ENCODE measurements around the gene KDM2B. TPM values are rescaled to one million over a fixed set of nuclear protein-coding genes. Genes with fewer than 3 reads are reported as not detected.

KDM2B gene
- total RNA-seq, 2 experiments from 2014 or later = 76.1 to 76.6 TPM

DNA sequence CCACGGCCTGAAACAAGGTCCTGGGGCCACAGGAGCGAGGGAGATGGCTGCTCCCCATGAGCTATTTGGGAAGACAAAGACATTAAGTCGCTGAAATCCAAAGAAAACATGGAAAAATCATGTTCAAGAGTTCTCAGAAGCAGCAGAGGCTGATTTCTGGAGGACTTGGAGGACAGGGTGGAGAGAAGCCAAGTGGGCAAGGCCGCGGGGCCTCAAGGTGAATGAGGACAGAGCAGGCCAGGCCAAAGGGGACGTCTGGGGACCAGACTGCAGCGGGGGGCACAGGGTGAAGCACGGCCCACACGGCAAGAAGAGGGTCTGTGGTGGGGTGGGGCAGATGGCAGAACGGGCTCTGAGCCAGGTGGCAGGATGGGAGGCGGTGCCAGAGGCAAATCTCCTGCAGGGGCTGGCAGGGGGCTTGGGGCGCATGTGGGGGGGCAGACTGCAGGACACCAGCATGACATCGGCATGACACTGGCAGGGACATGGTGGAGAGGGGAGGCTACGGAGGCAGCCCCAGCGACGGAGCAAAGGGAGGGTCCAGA, 132.0 kb downstream of the KDM2B start:
- Mint-ChIP-seq H3K4me1 (ENCODE audit: low read depth) (peaks cover 9% of the 10 kb centered on the region), H3K27me3 (ENCODE audit: low read depth) (no peaks in the 10 kb centered on the region), H3K4me3 (no peak overlapping the region), H3K27ac (no peak overlapping the region), H3K9me3 (ENCODE audit: insufficient read depth) (no peaks in the 10 kb centered on the region), H3K36me3 (ENCODE audit: low read depth) (peaks cover 36% of the 10 kb centered on the region)
- CTCF ChIA-PET = interaction anchor here (0.6 to 1.1 kb wide), 2 partner anchors 25 to 460 kb away, joined by 3 read pairs; no protein-coding TSS in a partner anchor
- POLR2A ChIA-PET = no interaction called here
- DNase-seq = no peak
- no peak for ATAC-seq

GRCh38 chr12:121446750-121447149, 134.1 kb downstream of the KDM2B start:
- Mint-ChIP-seq H3K27ac (peak overlapping the region; percentile 25), H3K4me3 (no peak overlapping the region), H3K27me3 (ENCODE audit: low read depth) (no peaks in the 10 kb centered on the region), H3K36me3 (ENCODE audit: low read depth) (peaks cover 37% of the 10 kb centered on the region), H3K4me1 (ENCODE audit: low read depth) (peaks cover 3% of the 10 kb centered on the region), H3K9me3 (ENCODE audit: insufficient read depth) (no peaks in the 10 kb centered on the region)
- ATAC-seq = no peak
- POLR2A ChIA-PET = no interaction called here
- no peak for DNase-seq
- CTCF ChIA-PET = interaction anchor here (0.9 to 1.0 kb wide), 2 partner anchors 19 to 112 kb away, joined by 3 read pairs; no protein-coding TSS in a partner anchor

GRCh38 chr12:121444842-121445202, 136.0 kb downstream of the KDM2B start:
- H3K36me3 Mint-ChIP-seq (ENCODE audit: low read depth) = peaks cover 41% of the 10 kb centered on the region
- no peaks in the 10 kb centered on the region for H3K27me3 Mint-ChIP-seq (ENCODE audit: low read depth)
- no peak for ATAC-seq
- H3K9me3 Mint-ChIP-seq (ENCODE audit: insufficient read depth) = no peaks in the 10 kb centered on the region
- peak overlapping the region; percentile 43 for H3K27ac Mint-ChIP-seq
- POLR2A ChIA-PET = interaction anchor here (0.9 to 1.0 kb wide), 2 partner anchors 44 to 45 kb away, joined by 3 to 4 read pairs; partner anchors contain the start of gene RNF34
- CTCF ChIA-PET = interaction anchor here (1.0 to 4.2 kb wide), 2 partner anchors 44 to 110 kb away, joined by 4 to 32 read pairs; partner anchors contain the start of gene RNF34
- DNase-seq = no peak
- peaks cover 1% of the 10 kb centered on the region for H3K4me1 Mint-ChIP-seq (ENCODE audit: low read depth)
- H3K4me3 Mint-ChIP-seq = no peak overlapping the region

- POLR2A ChIA-PET = interaction anchor here (0.9 kb wide), 1 partner anchor 43 kb away, joined by 4 read pairs; no protein-coding TSS in a partner anchor
- peak overlapping the region; percentile 3 for H3K4me3 Mint-ChIP-seq
- peaks cover 40% of the 10 kb centered on the region for H3K36me3 Mint-ChIP-seq (ENCODE audit: low read depth)
- DNase-seq (no peak), ATAC-seq (no peak)
- H3K9me3 Mint-ChIP-seq (ENCODE audit: insufficient read depth) = no peaks in the 10 kb centered on the region
- CTCF ChIA-PET = interaction anchor here (0.8 to 4.2 kb wide), 17 partner anchors 11 to 193 kb away, joined by 3 to 61 read pairs (median 5); partner anchors contain the start of gene RNF34
- no peaks in the 10 kb centered on the region for H3K27me3 Mint-ChIP-seq (ENCODE audit: low read depth)
- no peak overlapping the region for H3K27ac Mint-ChIP-seq
- peaks cover 1% of the 10 kb centered on the region for H3K4me1 Mint-ChIP-seq (ENCODE audit: low read depth)
Observed at GRCh38 chr12:121443911-121444841, 136.6 kb downstream of the KDM2B start.

DNA sequence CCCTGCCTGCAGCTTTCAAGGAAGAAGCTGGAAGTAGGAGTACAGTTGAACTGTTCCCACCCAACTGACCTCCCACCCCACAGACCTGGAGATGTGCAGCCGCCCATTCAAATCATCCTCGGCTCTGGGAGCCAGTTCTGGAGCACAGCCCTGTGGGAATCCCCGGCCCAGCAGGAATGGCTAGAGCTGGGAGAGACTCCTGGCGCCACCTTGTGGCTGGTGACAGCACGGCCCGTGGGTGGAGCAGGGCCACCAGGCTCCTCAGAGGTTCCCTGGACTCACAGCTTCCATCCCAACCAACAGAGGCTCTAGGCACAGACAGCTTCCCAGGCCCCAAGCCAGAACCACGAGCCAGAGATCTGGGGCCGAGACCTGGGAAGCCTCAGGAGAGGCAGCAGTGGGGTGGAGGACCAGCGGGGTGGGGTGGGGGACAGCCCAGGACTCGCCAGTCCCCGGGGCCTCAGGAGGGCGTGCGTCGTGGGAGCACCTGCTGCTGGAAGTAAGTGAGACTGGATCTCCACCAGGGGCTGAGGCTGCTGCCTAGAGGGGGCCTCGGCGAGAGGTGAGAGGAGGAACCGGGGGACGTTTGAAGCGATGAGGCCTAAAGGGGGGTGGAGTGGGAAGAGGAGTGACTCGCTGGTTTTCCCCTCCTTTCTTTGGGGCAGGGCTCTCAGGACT, 137.5 kb downstream of the KDM2B start:
- Mint-ChIP-seq H3K4me3 (no peak overlapping the region), H3K36me3 (ENCODE audit: low read depth) (peaks cover 40% of the 10 kb centered on the region), H3K27ac (peak overlapping the region; percentile 43), H3K9me3 (ENCODE audit: insufficient read depth) (no peaks in the 10 kb centered on the region), H3K27me3 (ENCODE audit: low read depth) (no peaks in the 10 kb centered on the region), H3K4me1 (ENCODE audit: low read depth) (peaks cover 1% of the 10 kb centered on the region)
- peak; percentile 84 for ATAC-seq
- ChIA-PET CTCF (interaction anchor here (0.8 to 4.2 kb wide), 29 partner anchors 9 to 384 kb away, joined by 3 to 61 read pairs (median 5); partner anchors contain the start of genes ANAPC5 and RNF34), POLR2A (interaction anchor here (0.8 kb wide), 1 partner anchor 379 kb away, joined by 3 read pairs; no protein-coding TSS in a partner anchor)
- DNase-seq = peak; percentile 68

DNA sequence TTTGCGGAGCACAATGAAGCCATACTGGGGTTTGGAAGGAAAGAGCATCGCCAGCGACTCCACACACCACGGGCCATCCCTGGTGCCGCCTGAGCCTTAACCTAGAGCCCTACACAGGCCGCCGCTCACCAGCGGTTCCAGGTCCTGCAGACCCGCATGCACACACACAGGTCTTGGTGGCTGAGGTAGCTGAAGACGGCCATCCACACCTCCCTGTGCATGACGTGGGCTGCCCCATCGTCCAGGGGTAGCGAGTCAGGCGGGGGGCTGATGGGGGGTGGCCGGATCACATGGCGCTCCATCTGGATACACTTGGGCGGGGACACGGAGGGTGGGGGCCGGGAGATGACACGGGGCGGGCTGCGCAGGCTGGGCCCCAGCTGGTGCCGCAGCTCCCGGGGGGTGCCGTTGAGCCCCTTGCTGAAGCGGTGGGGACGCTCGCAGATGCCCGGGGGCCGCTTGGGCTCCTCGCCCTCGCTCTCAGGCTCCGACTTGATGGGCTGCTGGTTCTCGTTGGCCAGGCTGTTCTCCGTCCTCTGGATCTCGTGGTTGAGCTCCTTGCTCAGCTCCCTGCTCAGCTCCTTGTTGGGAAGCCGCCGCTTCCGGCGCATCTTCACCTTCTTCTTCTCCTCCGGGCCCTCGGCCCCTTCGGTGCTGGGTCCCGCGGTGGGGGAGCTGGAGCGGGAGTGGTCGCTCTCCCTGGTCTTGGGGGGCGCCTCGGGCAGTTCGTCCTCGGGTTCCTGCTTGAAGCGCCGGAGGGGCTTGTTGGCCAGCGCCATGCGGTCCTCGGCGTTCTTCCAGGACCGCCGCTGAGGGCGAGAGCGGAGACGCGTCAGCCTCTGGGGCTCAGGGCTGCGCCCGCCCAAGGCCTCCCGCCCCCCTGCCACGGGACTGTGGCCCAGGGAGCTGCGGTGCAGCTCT, 138.5 kb downstream of the KDM2B start:
- CTCF ChIA-PET = interaction anchor here (0.6 to 4.2 kb wide), 29 partner anchors 8 to 383 kb away, joined by 3 to 61 read pairs (median 5); partner anchors contain the start of genes ANAPC5 and RNF34
- no peak for ATAC-seq

GRCh38 chr12:121441555-121441954, 139.3 kb downstream of the KDM2B start:
- DNase-seq (no peak), ATAC-seq (no peak)
- peaks cover 6% of the 10 kb centered on the region for H3K9me3 Mint-ChIP-seq (ENCODE audit: insufficient read depth)
- H3K36me3 Mint-ChIP-seq (ENCODE audit: low read depth) = peaks cover 57% of the 10 kb centered on the region
- H3K27ac Mint-ChIP-seq = no peak overlapping the region
- ChIA-PET CTCF (interaction anchor here (0.6 to 4.2 kb wide), 6 partner anchors 9 to 795 kb away, joined by 3 to 61 read pairs (median 14); partner anchors contain the start of gene RNF34), POLR2A (no interaction called here)
- no peak overlapping the region for H3K4me3 Mint-ChIP-seq
- no peaks in the 10 kb centered on the region for H3K27me3 Mint-ChIP-seq (ENCODE audit: low read depth)
- H3K4me1 Mint-ChIP-seq (ENCODE audit: low read depth) = peaks cover 1% of the 10 kb centered on the region

More for the DNA sequence above, 138.5 kb downstream of the KDM2B start:
- peaks cover 1% of the 10 kb centered on the region for H3K4me1 Mint-ChIP-seq (ENCODE audit: low read depth)
- no peaks in the 10 kb centered on the region for H3K27me3 Mint-ChIP-seq (ENCODE audit: low read depth)
- H3K9me3 Mint-ChIP-seq (ENCODE audit: insufficient read depth) = no peaks in the 10 kb centered on the region
- H3K27ac Mint-ChIP-seq = no peak overlapping the region
- peaks cover 50% of the 10 kb centered on the region for H3K36me3 Mint-ChIP-seq (ENCODE audit: low read depth)
- DNase-seq = no peak
- H3K4me3 Mint-ChIP-seq = no peak overlapping the region
- POLR2A ChIA-PET = no interaction called here

GRCh38 chr12:121440768-121441167, 140.1 kb downstream of the KDM2B start:
- H3K4me3 Mint-ChIP-seq = no peak overlapping the region
- H3K36me3 Mint-ChIP-seq (ENCODE audit: low read depth) = peaks cover 61% of the 10 kb centered on the region
- CTCF ChIA-PET = interaction anchor here (0.6 to 3.4 kb wide), 3 partner anchors 89 to 794 kb away, joined by 3 to 61 read pairs (median 3); no protein-coding TSS in a partner anchor
- peaks cover 1% of the 10 kb centered on the region for H3K4me1 Mint-ChIP-seq (ENCODE audit: low read depth)
- H3K27me3 Mint-ChIP-seq (ENCODE audit: low read depth) = no peaks in the 10 kb centered on the region
- POLR2A ChIA-PET = no interaction called here
- peaks cover 10% of the 10 kb centered on the region for H3K9me3 Mint-ChIP-seq (ENCODE audit: insufficient read depth)
- H3K27ac Mint-ChIP-seq = no peak overlapping the region
- DNase-seq = no peak
- no peak for ATAC-seq

GRCh38 chr12:121439715-121440114, 141.1 kb downstream of the KDM2B start:
- Mint-ChIP-seq H3K27me3 (ENCODE audit: low read depth) (no peaks in the 10 kb centered on the region), H3K27ac (no peak overlapping the region), H3K36me3 (ENCODE audit: low read depth) (peaks cover 71% of the 10 kb centered on the region), H3K4me1 (ENCODE audit: low read depth) (peaks cover 1% of the 10 kb centered on the region), H3K4me3 (no peak overlapping the region), H3K9me3 (ENCODE audit: insufficient read depth) (peaks cover 12% of the 10 kb centered on the region)
- ChIA-PET CTCF (no interaction called here), POLR2A (no interaction called here)
- DNase-seq (no peak), ATAC-seq (no peak)

DNA sequence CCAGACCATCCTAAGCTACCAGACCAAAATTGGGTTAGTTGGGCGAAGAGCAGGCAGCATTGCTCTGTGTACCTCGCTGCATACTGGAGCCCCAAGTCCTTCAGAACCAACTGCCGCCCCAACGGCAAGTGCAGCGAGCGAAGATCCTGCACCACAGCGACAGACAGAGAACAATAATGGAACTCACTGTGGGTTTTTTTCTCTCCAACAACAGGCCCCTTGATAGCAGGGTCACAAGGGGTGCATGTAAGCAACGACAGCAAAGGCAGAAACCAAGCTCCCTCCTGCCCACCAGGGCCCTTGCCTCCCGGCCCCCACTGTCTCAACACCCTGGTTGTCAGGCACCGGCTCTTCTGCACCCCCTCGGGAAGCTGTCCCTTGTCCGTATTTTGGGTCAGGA, 141.9 kb downstream of the KDM2B start:
- CTCF ChIA-PET = no interaction called here
- peaks cover 1% of the 10 kb centered on the region for H3K4me1 Mint-ChIP-seq (ENCODE audit: low read depth)
- H3K9me3 Mint-ChIP-seq (ENCODE audit: insufficient read depth) = peaks cover 12% of the 10 kb centered on the region
- H3K36me3 Mint-ChIP-seq (ENCODE audit: low read depth) = peaks cover 70% of the 10 kb centered on the region
- H3K27ac Mint-ChIP-seq = no peak overlapping the region
- DNase-seq (no peak), ATAC-seq (no peak)
- POLR2A ChIA-PET = interaction anchor here (0.6 kb wide), 2 partner anchors 69 to 161 kb away, joined by 3 read pairs; no protein-coding TSS in a partner anchor
- H3K4me3 Mint-ChIP-seq = no peak overlapping the region
- H3K27me3 Mint-ChIP-seq (ENCODE audit: low read depth) = no peaks in the 10 kb centered on the region

All from activated CD8-positive, alpha-beta T cell treated with anti-CD3 and anti-CD28 coated beads, Interleukin-2, amount 10 ng/mL, durations not matched to agents 7 days and 5 days (primary cell).